K562 (cell line): ENCODE results near the gene PCBD2. TPM values are rescaled to one million over a fixed set of nuclear protein-coding genes. Genes with fewer than 3 reads are reported as not detected.

ENCODE experiments used
- ATAC-seq: fragments of 200-7000 bp; cut with Tn5 transposase; 3 replicates; pipeline ENCODE4 v1.9.1; 2020; ENCODE audit warnings: moderate library complexity
- BruUV-seq: library from RNA; stranded (reverse); fragments of 400-500 nt; replicated peaks from 2 replicates; lab custom pipeline; 2021; lab: Mats Ljungman, UMichigan
- CTCF ChIA-PET: fragments of 300-600 bp; formaldehyde crosslinking; extraction: SDS; loops from one replicate; lab custom pipeline; 2021; ENCODE audit warnings: low intra/inter-chr PET ratio; lab: Yijun Ruan, JAX
- POLR2A ChIA-PET: fragments of 300-600, 350-650 bp; sonication (Branson Sonifier 250); formaldehyde crosslinking; extraction: SDS; loops from one replicate; lab custom pipeline; 2021; ENCODE audit warnings: antibody characterized with exemption, inconsistent platforms; lab: Yijun Ruan, JAX
- DNase-seq, 4 experiments: peaks; one replicate each; pipeline versions ENCODE4 v3.0.0 to v3.0.0-alpha.2; 2011 to 2018; ENCODE audit warnings: low spot score in 3 of 4, mixed read lengths in 3 of 4; ENCODE audit errors: extremely low read depth in 1 of 4
- FAIRE-seq: peaks from 2 replicates; lab custom pipeline; 2011; peaks lifted over from hg19 to GRCh38; lab: Jason Lieb, UNC
- H2AFZ ChIP-seq: 2 replicates; pipeline ENCODE4 v1.6.0; 2011; ENCODE audit warnings: low read depth, low read length, control low read depth, inconsistent platforms
- H3K27ac ChIP-seq: fragments of 200-600 bp; 3 replicates; pipeline ENCODE4 v1.8.0; 2011; ENCODE audit warnings: low read depth, mild to moderate bottlenecking, control low read depth, inconsistent platforms, low read length, moderate library complexity, mixed read lengths; ENCODE audit errors: extremely low read depth
- H3K27me3 ChIP-seq, 2 experiments: fragments of 300-600 bp in 1 of 2; 2 replicates in 1 of 2; 3 replicates in 1 of 2; pipeline versions ENCODE4 v1.6.0 to v1.8.0; 2011; ENCODE audit warnings: inconsistent platforms in 2 of 2, low read length in 2 of 2, mild to moderate bottlenecking in 1 of 2, mixed read lengths in 1 of 2, moderate library complexity in 1 of 2; ENCODE audit not compliant: control insufficient read depth in 2 of 2, insufficient read depth in 2 of 2
- H3K36me3 ChIP-seq: fragments of 300-600 bp; 3 replicates; pipeline ENCODE4 v1.8.0; 2011; ENCODE audit warnings: mild to moderate bottlenecking, low read length, inconsistent platforms; ENCODE audit not compliant: control insufficient read depth, insufficient read depth
- H3K4me1 ChIP-seq, 2 experiments: fragments of 200-600 bp in 1 of 2; replicated peaks in 1 of 2; 2 replicates in 1 of 2; 3 replicates in 1 of 2; pipeline versions ENCODE4 v1.5.1 to v1.8.0; 2011; ENCODE audit warnings: inconsistent platforms in 2 of 2, low read length in 2 of 2, mild to moderate bottlenecking in 1 of 2, mixed read lengths in 1 of 2, moderate library complexity in 1 of 2; ENCODE audit not compliant: control insufficient read depth in 2 of 2, insufficient read depth in 2 of 2
- H3K4me2 ChIP-seq: 2 replicates; pipeline ENCODE4 v1.6.1; 2011; ENCODE audit warnings: low read length, control low read depth, inconsistent platforms, mixed read lengths; ENCODE audit not compliant: insufficient read depth
- H3K4me3 ChIP-seq: fragments of 200-600 bp; sonication (generic), shearing (Covaris generic); 2 replicates; pipeline ENCODE4 v1.5.1; 2016; ENCODE audit warnings: control low read depth, inconsistent platforms
- H3K79me2 ChIP-seq: fragments of 200-600 bp; 3 replicates; pipeline ENCODE4 v1.8.0; 2011; ENCODE audit warnings: low read length, inconsistent platforms; ENCODE audit not compliant: control insufficient read depth, insufficient read depth
- H3K9ac ChIP-seq, 2 experiments: 2 replicates each; pipeline versions ENCODE4 v1.6.0 to v1.6.1; 2011; ENCODE audit warnings: low read depth in 2 of 2, low read length in 2 of 2, control low read depth in 1 of 2, inconsistent platforms in 1 of 2, mild to moderate bottlenecking in 1 of 2, mixed read lengths in 1 of 2; ENCODE audit not compliant: insufficient read depth in 1 of 2
- H3K9me1 ChIP-seq: one replicate; pipeline ENCODE4 v1.6.0; 2011; ENCODE audit warnings: inconsistent platforms, mild to moderate bottlenecking, low read length, moderate library complexity; ENCODE audit not compliant: control insufficient read depth, insufficient read depth
- H3K9me3 ChIP-seq: replicated peaks from 2 replicates; pipeline ENCODE4 v1.5.1; 2011; ENCODE audit warnings: low read depth, low read length, inconsistent platforms; ENCODE audit not compliant: control insufficient read depth, insufficient read depth
- H4K20me1 ChIP-seq: replicated peaks from 2 replicates; pipeline ENCODE4 v1.6.1; 2011; ENCODE audit warnings: low read length, inconsistent platforms, mixed read lengths; ENCODE audit not compliant: control insufficient read depth, insufficient read depth
- C11orf30 ChIP-seq: fragments of 450-650 bp; IDR thresholded peaks from 2 replicates; pipeline ENCODE4 v1.6.1; 2016; ENCODE audit warnings: low read depth, mild to moderate bottlenecking
- EHMT2 ChIP-seq: fragments of 450-650 bp; IDR thresholded peaks from 2 replicates; pipeline ENCODE4 v1.6.1; 2018; ENCODE audit warnings: antibody characterized with exemption
- FOXJ3 ChIP-seq: sonication (generic); formaldehyde crosslinking; IDR thresholded peaks from 2 replicates; pipeline ENCODE4 v1.4.0; 2020; ENCODE audit warnings: mild to moderate bottlenecking, missing genetic modification reagents
- HCFC1 ChIP-seq: IDR thresholded peaks from 2 replicates; pipeline ENCODE4 v1.6.1; 2012; ENCODE audit warnings: low read depth, low read length, improper control_type of control experiment
- HDAC1 ChIP-seq, 2 experiments: fragments of 450-650 bp; IDR thresholded peaks; 2 replicates each; pipeline ENCODE4 v1.6.1; 2016 to 2017; ENCODE audit warnings: inconsistent platforms in 1 of 2, mild to moderate bottlenecking in 1 of 2, moderate library complexity in 1 of 2
- HDAC2 ChIP-seq: fragments of 450-650 bp; IDR thresholded peaks from 2 replicates; pipeline ENCODE4 v1.6.1; 2016; ENCODE audit warnings: mild to moderate bottlenecking
- IRF2 ChIP-seq: sonication (generic); formaldehyde crosslinking; IDR thresholded peaks from 2 replicates; pipeline ENCODE4 v1.8.1; 2022; ENCODE audit warnings: mild to moderate bottlenecking, missing genetic modification reagents
- MAFF ChIP-seq: IDR thresholded peaks from 2 replicates; pipeline ENCODE4 v1.6.1; 2012; ENCODE audit warnings: low read length, improper control_type of control experiment
- MAFG ChIP-seq: fragments of 450-650 bp; conservative IDR thresholded peaks from 2 replicates; pipeline ENCODE4 v1.6.1; 2016; ENCODE audit warnings: missing genetic modification characterization, missing compliant biosample characterization
- MAFK ChIP-seq: IDR thresholded peaks from 2 replicates; pipeline ENCODE4 v1.6.1; 2011; ENCODE audit warnings: low read length, improper control_type of control experiment
- MXD1 ChIP-seq: fragments of 250-450 bp; sonication (Bioruptor Pico); IDR thresholded peaks from 2 replicates; pipeline ENCODE4 v1.8.0; 2021; ENCODE audit warnings: borderline replicate concordance, mild to moderate bottlenecking, moderate library complexity; ENCODE audit not compliant: poor library complexity, severe bottlenecking
- MXI1 ChIP-seq: IDR thresholded peaks from 2 replicates; pipeline ENCODE4 v1.6.1; 2011; ENCODE audit warnings: low read depth, mild to moderate bottlenecking, improper control_type of control experiment, low read length
- THRAP3 ChIP-seq: fragments of 450-650 bp; IDR thresholded peaks from 2 replicates; pipeline ENCODE4 v1.6.1; 2016; ENCODE audit warnings: mild to moderate bottlenecking, inconsistent platforms, borderline replicate concordance
- U2AF2 ChIP-seq: fragments of 200-400 bp; formaldehyde crosslinking; optimal IDR thresholded peaks from 2 replicates; pipeline ENCODE3; 2017; ENCODE audit warnings: low read depth, mild to moderate bottlenecking, low read length
- ZBTB7A ChIP-seq: IDR thresholded peaks from 2 replicates; pipeline ENCODE4 v1.6.1; 2011; ENCODE audit warnings: low read depth, mild to moderate bottlenecking, low read length, moderate library complexity, borderline replicate concordance; ENCODE audit not compliant: control insufficient read depth
- ZNF316 ChIP-seq: fragments of 450-650 bp; IDR thresholded peaks from 2 replicates; pipeline ENCODE4 v1.6.1; 2016
- WGBS: fragments of 100-300 bp; shearing (Covaris generic); methylation state at CpG from one replicate; pipeline ENCODE4 v1.1.6; 2016; ENCODE audit warnings: low coverage, mixed read lengths; ENCODE audit not compliant: insufficient coverage; ENCODE audit errors: missing lambda C conversion rate; 5-methylcytosine and 5-hydroxymethylcytosine counted together
- in situ Hi-C: fragments of 300-500 bp; cut with MboI; formaldehyde crosslinking; loops from 4 replicates; pipeline ENCODE4 v1.15.0; 2018; ENCODE audit warnings: inconsistent platforms, mixed read lengths
- intact Hi-C: fragments of 100-400 bp; cut with micrococcal nuclease; formaldehyde crosslinking; loops from 2 replicates; pipeline ENCODE4 v1.14.2; 2022
- polyA plus RNA-seq, 8 experiments: library from polyadenylated mRNA; depleted of rRNA in 4 of 8; stranded (reverse) in 5 of 8; unstranded in 3 of 8; fragments of >200 nt; fragmentation: Nextera tagmentation in 2 of 8; fragmentation: Illumina TruSeq in 1 of 8; extraction: Ambion mirVana in 2 of 8; extraction: Trizol in 1 of 8; gene quantifications; 2 replicates each; pipeline versions ENCODE4 v1.2.1 to v1.2.3, GENCODE V29; 2011 to 2014; ENCODE audit warnings: inconsistent platforms in 1 of 8, missing spikeins in 1 of 8
- total RNA-seq, 7 experiments: library from RNA; depleted of rRNA in 6 of 7; stranded (reverse); fragments of >200 nt in 6 of 7; fragmentation: Illumina TruSeq in 2 of 7; extraction: Trizol in 2 of 7; gene quantifications; 2 replicates each; pipeline versions ENCODE4 v1.2.1 to v1.2.3, GENCODE V29; 2011 to 2021; ENCODE audit warnings: low replicate concordance in 1 of 7

Gene PCBD2
- total and polyA plus RNA-seq, 9 of the 15 experiments (the other 6 are each of a cell fraction or from before 2014, with no cell fraction given), result 5.2 to 13.8 (median 7.8) TPM

DNA sequence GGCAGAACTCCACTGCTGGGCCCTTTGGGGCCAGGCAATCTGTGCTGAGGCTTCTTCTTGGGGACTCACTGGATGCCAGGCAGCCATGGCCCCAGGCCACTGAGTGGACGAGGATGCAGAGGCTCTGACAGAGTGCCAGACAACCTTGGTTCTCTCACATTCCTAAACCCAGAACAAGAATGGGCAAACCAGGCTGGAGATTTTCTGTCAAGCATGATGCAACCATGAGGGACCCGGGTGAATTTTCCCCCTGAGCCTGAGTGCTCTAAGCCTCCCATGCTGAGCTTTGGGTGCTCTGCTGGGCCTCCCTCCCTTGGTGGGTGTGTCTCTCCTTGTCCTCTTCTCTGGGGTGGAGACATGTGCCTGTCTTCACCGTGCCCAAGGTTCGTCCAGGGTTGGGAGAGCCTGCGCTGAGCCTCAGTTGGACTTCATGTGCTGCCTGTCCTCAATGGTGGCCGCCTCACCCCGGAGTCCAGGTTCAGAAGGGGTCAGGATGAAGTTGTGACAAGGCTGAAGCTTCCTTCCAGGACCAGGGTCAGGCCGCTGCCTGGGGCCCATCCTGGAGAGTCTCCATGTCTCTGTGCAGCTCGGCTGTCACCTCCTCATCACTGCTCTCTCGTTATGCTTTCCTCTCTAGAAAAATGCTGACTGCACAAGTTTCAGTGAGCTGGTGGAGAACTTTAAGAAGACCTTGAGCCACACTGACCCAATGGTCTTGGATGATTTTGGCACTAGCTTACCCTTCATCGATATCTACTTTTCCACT is 105.0 kb downstream of the PCBD2 start:
- Histone ChIP-seq H3K9me3 (no peaks in the 10 kb centered on the region), H3K4me3 (no peak overlapping the region), H4K20me1 (no peaks in the 10 kb centered on the region; the same call in 1 of the 2 replicates), H3K27ac (no peak overlapping the region), H3K9me1 (no peaks in the 10 kb centered on the region), H3K4me2 (no peak overlapping the region), H3K36me3 (no peaks in the 10 kb centered on the region), H3K4me1 (peaks cover 0 to 1% of the 10 kb centered on the region in 2 experiments; a peak in 1 of 5 replicates), H3K79me2 (no peaks in the 10 kb centered on the region), H3K27me3 (no peaks in the 10 kb centered on the region), H2AFZ (no peak overlapping the region), H3K9ac (no peak overlapping the region)
- in situ Hi-C loops (loop anchor here (10.0 kb wide), 1 partner anchor 325 kb away; no protein-coding TSS in a partner anchor), intact Hi-C loops (loop anchor here (10.0 kb wide), 2 partner anchors 175 to 325 kb away; no protein-coding TSS in a partner anchor)
- BruUV-seq, result no TSS peak
- FAIRE-seq, result peak; percentile 6
- ChIA-PET POLR2A (interaction anchor here (0.6 to 6.1 kb wide), 5 partner anchors 12 to 318 kb away, joined by 3 to 35 read pairs (median 3); no protein-coding TSS in a partner anchor), CTCF (interaction anchor here (1.3 kb wide), 1 partner anchor 193 kb away, joined by 5 read pairs; no protein-coding TSS in a partner anchor)
- 35% methylated on average over 9 of the region's 11 CpGs for WGBS
- TF ChIP-seq HCFC1 (no peak), FOXJ3 (CRISPR knock-in tag) (no peak), MAFG (peak; percentile 93), C11orf30 (peak; percentile 94), ZNF316 (peak; percentile 98), HDAC2 (no peak), HDAC1 (IDR thresholded peaks at IDR 0.05) (no peak), THRAP3 (no peak), MAFF (peak; percentile 90), ZBTB7A (no peak), MXI1 (no peak), EHMT2 (no peak), IRF2 (CRISPR knock-in tag) (no peak), U2AF2 (no peak), MXD1 (CRISPR knock-in tag) (no peak), MAFK (peak; percentile 90)
- no peak for ATAC-seq
- DNase-seq, result no peak
